Neural progenitor cell (in vitro differentiated cells): ENCODE results near the gene LRIG3.

Experiments
- CTCF ChIP-seq: fragments of 200-600 bp; sonication (generic); IDR thresholded peaks from 2 replicates; pipeline ENCODE4 v1.5.1; 2017; ENCODE audit warnings: antibody characterized with exemption, mild to moderate bottlenecking
- EZH2 ChIP-seq: fragments of 200-600 bp; sonication (generic); IDR thresholded peaks from 2 replicates; pipeline ENCODE4 v1.6.1; 2017; ENCODE audit warnings: antibody characterized with exemption, mild to moderate bottlenecking, moderate library complexity
- EZH2phosphoT487 ChIP-seq: fragments of 200-600 bp; sonication (generic); IDR thresholded peaks from 2 replicates; pipeline ENCODE4 v1.6.1; 2017; ENCODE audit warnings: antibody characterized with exemption

- TF ChIP-seq EZH2phosphoT487 (no peak), CTCF (no peak), EZH2 (no peak)
These were observed 86.5 kb downstream of the LRIG3 start for GRCh38 chr12:58833853-58834252.
